GM21390 (cell line): ENCODE measurements around the gene MUC3A.
A peak's percentile ranks its signal among the peaks of the same experiment; 100 is the strongest.
"Not testable (repeated sequence)": the region's sequence is repeated elsewhere in the genome, so short reads cannot be mapped to it uniquely, and the experiment has no call there.

Experiments used
- ATAC-seq: cut with Tn5 transposase; IDR thresholded peaks from one replicate; pipeline ENCODE4 v1.9.1; 2021; ENCODE audit not compliant: unreplicated experiment

The MUC3A gene

GRCh38 chr7:100971111-100972001 lies 22.0 kb downstream of the MUC3A start:
- no peak for ATAC-seq

GRCh38 chr7:100972002-100972347 lies 22.6 kb downstream of the MUC3A start:
- no peak for ATAC-seq

GRCh38 chr7:100974021-100974420 lies 24.7 kb downstream of the MUC3A start:
- no peak for ATAC-seq

GRCh38 chr7:100975371-100975821 lies 26.1 kb downstream of the MUC3A start:
- ATAC-seq: no peak

GRCh38 chr7:100978300-100978699 lies 29.0 kb downstream of the MUC3A start:
- no peak for ATAC-seq

- no peak for ATAC-seq
These were observed 34.3 kb downstream of the MUC3A start for GRCh38 chr7:100983451-100984187.

GRCh38 chr7:100984241-100984918 lies 35.0 kb downstream of the MUC3A start:
- ATAC-seq: not testable (repeated sequence)

GRCh38 chr7:100985033-100985797 lies 35.9 kb downstream of the MUC3A start:
- ATAC-seq: not testable (repeated sequence)

GRCh38 chr7:100991631-100992030 lies 42.3 kb downstream of the MUC3A start:
- ATAC-seq: no peak

GRCh38 chr7:100992280-100992679 lies 42.9 kb downstream of the MUC3A start:
- ATAC-seq: not testable (repeated sequence)

GRCh38 chr7:100994671-100995070 lies 45.3 kb downstream of the MUC3A start:
- not testable (repeated sequence) for ATAC-seq

- not testable (repeated sequence) for ATAC-seq
These were observed 49.2 kb downstream of the MUC3A start for GRCh38 chr7:100998530-100998929.

GRCh38 chr7:100999334-100999733 lies 50.0 kb downstream of the MUC3A start:
- not testable (repeated sequence) for ATAC-seq

GRCh38 chr7:101000025-101000424 lies 50.7 kb downstream of the MUC3A start:
- ATAC-seq: not testable (repeated sequence)

GRCh38 chr7:101002333-101002732 lies 53.0 kb downstream of the MUC3A start:
- not testable (repeated sequence) for ATAC-seq

- ATAC-seq: not testable (repeated sequence)
These were observed 58.0 kb downstream of the MUC3A start for GRCh38 chr7:101007361-101007760.

- no peak for ATAC-seq
These were observed 60.3 kb downstream of the MUC3A start for GRCh38 chr7:101009629-101010028.

GRCh38 chr7:101012931-101013330 lies 63.6 kb downstream of the MUC3A start:
- no peak for ATAC-seq

- ATAC-seq: no peak
These were observed 66.3 kb downstream of the MUC3A start for GRCh38 chr7:101015626-101016025.

- ATAC-seq: peak; percentile 73
These were observed 67.9 kb downstream of the MUC3A start for GRCh38 chr7:101017064-101017777.
